T-helper 2 cell treated with Interferon-gamma antibody and Interleukin-4, amounts not matched to agents 5 μg/mL and 100 μg/mL, for 36 hours (primary cell): ENCODE measurements around the gene SGMS1.
A peak's percentile ranks its signal among the peaks of the same experiment; 100 is the strongest.
"Not testable (repeated sequence)": the region's sequence is repeated elsewhere in the genome, so short reads cannot be mapped to it uniquely, and the experiment has no call there.

Experiments
- DNase-seq: peaks from one replicate; pipeline ENCODE4 v3.0.0; 2021; ENCODE audit warnings: low spot score
- H3K27ac Mint-ChIP-seq: one replicate; pipeline ENCODE4 v1.8.0; 2021; ENCODE audit warnings: mild to moderate bottlenecking, mixed read lengths
- H3K27me3 Mint-ChIP-seq: one replicate; pipeline ENCODE4 v1.8.0; 2021; ENCODE audit warnings: low read depth, mixed read lengths
- H3K36me3 Mint-ChIP-seq: one replicate; pipeline ENCODE4 v1.8.0; 2021; ENCODE audit warnings: low read depth, mixed read lengths
- H3K4me1 Mint-ChIP-seq: one replicate; pipeline ENCODE4 v1.8.0; 2021; ENCODE audit warnings: low read depth, mixed read lengths
- H3K4me3 Mint-ChIP-seq: one replicate; pipeline ENCODE4 v1.8.0; 2022; ENCODE audit warnings: mild to moderate bottlenecking, moderate library complexity, mixed read lengths
- H3K9me3 Mint-ChIP-seq: one replicate; pipeline ENCODE4 v1.8.0; 2021; ENCODE audit warnings: mixed read lengths

SGMS1 gene

GRCh38 chr10:50542871-50543270 is 80.9 kb downstream of the SGMS1 start:
- no peak for DNase-seq
- Mint-ChIP-seq H3K27ac (no peak overlapping the region), H3K9me3 (peaks cover 10% of the 10 kb centered on the region), H3K4me3 (no peak overlapping the region), H3K36me3 (peaks cover 15% of the 10 kb centered on the region), H3K4me1 (peaks cover 49% of the 10 kb centered on the region), H3K27me3 (no peaks in the 10 kb centered on the region)

GRCh38 chr10:50541921-50542320 is 81.8 kb downstream of the SGMS1 start:
- no peak overlapping the region for H3K27ac Mint-ChIP-seq
- peaks cover 10% of the 10 kb centered on the region for H3K36me3 Mint-ChIP-seq
- H3K4me3 Mint-ChIP-seq, result no peak overlapping the region
- peaks cover under 1% of the 10 kb centered on the region for H3K9me3 Mint-ChIP-seq
- H3K4me1 Mint-ChIP-seq, result peaks cover 51% of the 10 kb centered on the region
- no peaks in the 10 kb centered on the region for H3K27me3 Mint-ChIP-seq
- no peak for DNase-seq

GRCh38 chr10:50541317-50541716 is 82.4 kb downstream of the SGMS1 start:
- Mint-ChIP-seq H3K4me3 (no peak overlapping the region), H3K9me3 (no peaks in the 10 kb centered on the region), H3K4me1 (peaks cover 53% of the 10 kb centered on the region), H3K27ac (no peak overlapping the region), H3K36me3 (peaks cover 10% of the 10 kb centered on the region), H3K27me3 (no peaks in the 10 kb centered on the region)
- no peak for DNase-seq

GRCh38 chr10:50540826-50541122 is 83.0 kb downstream of the SGMS1 start:
- Mint-ChIP-seq H3K36me3 (peaks cover 10% of the 10 kb centered on the region), H3K27ac (peak overlapping the region; percentile 68), H3K9me3 (no peaks in the 10 kb centered on the region), H3K4me3 (peak overlapping the region; percentile 50), H3K4me1 (peaks cover 53% of the 10 kb centered on the region), H3K27me3 (no peaks in the 10 kb centered on the region)
- DNase-seq, result no peak

GRCh38 chr10:50540069-50540825 is 83.5 kb downstream of the SGMS1 start:
- Mint-ChIP-seq H3K4me3 (peak overlapping the region; percentile 50), H3K36me3 (peaks cover 10% of the 10 kb centered on the region), H3K4me1 (peaks cover 53% of the 10 kb centered on the region), H3K27ac (peak overlapping the region; percentile 68), H3K9me3 (no peaks in the 10 kb centered on the region), H3K27me3 (no peaks in the 10 kb centered on the region)
- DNase-seq, result peak; percentile 54

GRCh38 chr10:50538555-50539398 is 85.0 kb downstream of the SGMS1 start:
- H3K9me3 Mint-ChIP-seq, result no peaks in the 10 kb centered on the region
- H3K27me3 Mint-ChIP-seq, result no peaks in the 10 kb centered on the region
- peaks cover 46% of the 10 kb centered on the region for H3K4me1 Mint-ChIP-seq
- H3K4me3 Mint-ChIP-seq, result peak overlapping the region; percentile 34
- DNase-seq, result peak; percentile 45
- H3K27ac Mint-ChIP-seq, result no peak overlapping the region
- peaks cover 8% of the 10 kb centered on the region for H3K36me3 Mint-ChIP-seq

GRCh38 chr10:50536617-50537240 is 87.0 kb downstream of the SGMS1 start:
- DNase-seq, result no peak
- Mint-ChIP-seq H3K4me1 (peaks cover 32% of the 10 kb centered on the region), H3K27me3 (no peaks in the 10 kb centered on the region), H3K4me3 (no peak overlapping the region), H3K27ac (no peak overlapping the region), H3K9me3 (no peaks in the 10 kb centered on the region), H3K36me3 (peaks cover 7% of the 10 kb centered on the region)

- not testable (repeated sequence) for DNase-seq, H3K27me3 Mint-ChIP-seq, H3K4me3 Mint-ChIP-seq, H3K36me3 Mint-ChIP-seq, H3K9me3 Mint-ChIP-seq, H3K27ac Mint-ChIP-seq
- H3K4me1 Mint-ChIP-seq, result peaks cover 18% of the 10 kb centered on the region
Observed at GRCh38 chr10:50534748-50535376, 88.9 kb downstream of the SGMS1 start.

GRCh38 chr10:50533296-50533695 is 90.5 kb downstream of the SGMS1 start:
- Mint-ChIP-seq H3K36me3 (no peaks in the 10 kb centered on the region), H3K27me3 (no peaks in the 10 kb centered on the region), H3K9me3 (no peaks in the 10 kb centered on the region), H3K4me1 (peaks cover 4% of the 10 kb centered on the region), H3K27ac (no peak overlapping the region), H3K4me3 (no peak overlapping the region)
- no peak for DNase-seq

GRCh38 chr10:50531388-50532077 is 92.2 kb downstream of the SGMS1 start:
- no peak overlapping the region for H3K4me3 Mint-ChIP-seq

GRCh38 chr10:50529660-50530059 is 94.1 kb downstream of the SGMS1 start:
- Mint-ChIP-seq H3K36me3 (peaks cover 7% of the 10 kb centered on the region), H3K9me3 (peaks cover 3% of the 10 kb centered on the region), H3K27me3 (no peaks in the 10 kb centered on the region), H3K27ac (no peak overlapping the region), H3K4me3 (no peak overlapping the region), H3K4me1 (peaks cover 4% of the 10 kb centered on the region)
- DNase-seq, result no peak

More at GRCh38 chr10:50531388-50532077, 92.2 kb downstream of the SGMS1 start:
- Mint-ChIP-seq H3K4me1 (peaks cover 4% of the 10 kb centered on the region), H3K9me3 (no peaks in the 10 kb centered on the region), H3K27me3 (no peaks in the 10 kb centered on the region), H3K27ac (no peak overlapping the region), H3K36me3 (no peaks in the 10 kb centered on the region)
- no peak for DNase-seq

- peaks cover 4% of the 10 kb centered on the region for H3K4me1 Mint-ChIP-seq
- no peaks in the 10 kb centered on the region for H3K27me3 Mint-ChIP-seq
- H3K4me3 Mint-ChIP-seq, result no peak overlapping the region
- H3K36me3 Mint-ChIP-seq, result peaks cover 7% of the 10 kb centered on the region
- no peak overlapping the region for H3K27ac Mint-ChIP-seq
- DNase-seq, result no peak
- peaks cover 3% of the 10 kb centered on the region for H3K9me3 Mint-ChIP-seq
Observed at GRCh38 chr10:50528206-50528605, 95.5 kb downstream of the SGMS1 start.

GRCh38 chr10:50527442-50528043 is 96.2 kb downstream of the SGMS1 start:
- no peak overlapping the region for H3K27ac Mint-ChIP-seq
- H3K4me3 Mint-ChIP-seq, result no peak overlapping the region
- H3K4me1 Mint-ChIP-seq, result peaks cover 6% of the 10 kb centered on the region
- DNase-seq, result peak; percentile 45
- H3K9me3 Mint-ChIP-seq, result peaks cover 3% of the 10 kb centered on the region
- H3K27me3 Mint-ChIP-seq, result no peaks in the 10 kb centered on the region
- H3K36me3 Mint-ChIP-seq, result peaks cover 7% of the 10 kb centered on the region
